ENCODE measurements around the gene STT3B.

The STT3B gene

DNA sequence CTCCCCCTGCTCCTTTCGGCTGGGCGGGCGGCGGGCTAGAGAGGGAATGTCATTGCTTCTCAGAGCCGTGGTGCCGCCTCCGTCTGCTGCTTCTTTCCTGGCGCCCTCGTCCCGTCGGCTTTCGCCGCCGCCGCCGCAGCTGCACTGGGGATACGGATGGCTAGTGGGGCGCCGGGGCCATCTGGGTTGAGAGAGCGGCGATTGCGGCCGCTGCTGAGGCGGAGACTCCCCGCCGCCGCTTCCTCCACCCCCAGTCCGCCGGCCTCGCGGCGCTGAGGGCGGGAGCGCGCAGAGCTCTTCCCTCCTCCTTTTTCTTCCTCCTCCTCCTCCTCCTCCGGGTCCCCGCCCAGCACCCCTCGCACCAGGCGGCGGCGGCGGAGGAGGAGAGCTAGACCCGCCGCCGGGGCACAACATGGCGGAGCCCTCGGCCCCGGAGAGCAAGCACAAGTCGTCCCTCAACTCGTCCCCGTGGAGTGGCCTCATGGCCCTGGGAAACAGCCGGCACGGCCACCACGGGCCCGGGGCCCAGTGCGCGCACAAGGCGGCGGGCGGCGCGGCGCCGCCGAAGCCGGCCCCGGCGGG, at the start of gene STT3B:
STT3B (plus strand) TSS at position 339 of the 582 bp plus-strand sequence; CDS start at position 413, 74 bp downstream.
- Histone ChIP-seq H3K9me3 (ENCODE audit: control insufficient read depth, insufficient read depth, low read length) (no peaks in the 10 kb centered on the region), H3K9ac (ENCODE audit: low read depth, low read length) (peak within 1 kb of the TSS; percentile 99), H3K27me3 (ENCODE audit: control insufficient read depth, insufficient read depth, low read length) (no peaks in the 10 kb centered on the region), H3K4me1 (ENCODE audit: control insufficient read depth, insufficient read depth, low read length) (peaks cover 36% of the 10 kb centered on the region), H3K36me3 (ENCODE audit: control insufficient read depth, insufficient read depth, low read length) (no peaks in the 10 kb centered on the region), H3K27ac (ENCODE audit: low read depth, low read length) (peak within 1 kb of the TSS; percentile 100), H3K4me3 (ENCODE audit: low read depth, low read length) (peak within 1 kb of the TSS; percentile 99)

DNA sequence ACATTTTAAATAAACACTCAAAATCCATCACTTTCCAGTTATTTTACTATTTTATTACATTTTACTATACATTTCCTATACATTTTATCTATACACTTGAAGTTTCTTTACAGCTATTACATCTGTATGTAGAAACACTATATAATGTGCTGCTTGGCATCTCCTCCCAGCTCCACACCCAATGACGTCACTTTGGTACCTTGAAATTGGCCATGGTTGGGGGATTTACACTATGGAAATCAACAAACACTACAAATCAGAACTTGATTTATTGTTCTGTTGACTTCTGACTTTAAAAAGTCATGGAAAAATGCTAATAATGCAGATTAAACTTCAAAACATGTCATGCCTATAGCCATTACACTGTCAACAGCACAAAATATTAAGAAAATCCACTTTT, 48.9 kb upstream of the STT3B start:
- H3K36me3 ChIP-seq (ENCODE audit: control insufficient read depth, insufficient read depth, low read length) = no peaks in the 10 kb centered on the region
- no peak overlapping the region for H3K27ac ChIP-seq (ENCODE audit: low read depth, low read length)
- H3K9me3 ChIP-seq (ENCODE audit: control insufficient read depth, insufficient read depth, low read length) = no peaks in the 10 kb centered on the region
- H3K9ac ChIP-seq (ENCODE audit: low read depth, low read length) = no peak overlapping the region
- H3K27me3 ChIP-seq (ENCODE audit: control insufficient read depth, insufficient read depth, low read length) = no peaks in the 10 kb centered on the region
- H3K4me3 ChIP-seq (ENCODE audit: low read depth, low read length) = no peak overlapping the region
- no peaks in the 10 kb centered on the region; the same call in 1 of the 2 replicates for H3K4me1 ChIP-seq (ENCODE audit: control insufficient read depth, insufficient read depth, low read length)

DNA sequence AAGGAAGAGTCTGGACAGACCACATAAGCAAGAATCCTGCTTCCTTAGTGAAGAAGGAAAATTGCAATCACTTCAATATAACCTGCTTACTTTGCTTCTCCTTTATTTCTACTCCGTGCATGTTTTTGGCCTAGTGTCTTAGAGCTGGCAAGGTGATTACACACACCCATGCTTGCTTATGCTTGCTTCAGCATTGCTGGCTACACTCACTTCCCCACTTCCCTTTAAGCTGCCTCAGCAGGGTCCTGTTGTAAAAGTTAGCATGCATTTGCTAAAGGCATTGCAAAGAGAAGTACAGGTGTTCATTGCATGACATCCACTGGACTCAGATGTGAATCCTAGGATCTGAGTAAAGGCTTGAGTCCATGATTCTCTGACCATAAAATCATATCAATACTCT, 47.5 kb upstream of the STT3B start:
- H3K27me3 ChIP-seq (ENCODE audit: control insufficient read depth, insufficient read depth, low read length) = no peaks in the 10 kb centered on the region
- no peak overlapping the region for H3K9ac ChIP-seq (ENCODE audit: low read depth, low read length)
- H3K9me3 ChIP-seq (ENCODE audit: control insufficient read depth, insufficient read depth, low read length) = no peaks in the 10 kb centered on the region
- no peak overlapping the region for H3K4me3 ChIP-seq (ENCODE audit: low read depth, low read length)
- no peaks in the 10 kb centered on the region; the same call in 1 of the 2 replicates for H3K4me1 ChIP-seq (ENCODE audit: control insufficient read depth, insufficient read depth, low read length)
- no peaks in the 10 kb centered on the region for H3K36me3 ChIP-seq (ENCODE audit: control insufficient read depth, insufficient read depth, low read length)
- H3K27ac ChIP-seq (ENCODE audit: low read depth, low read length) = no peak overlapping the region

- no peak overlapping the region for H3K4me3 ChIP-seq (ENCODE audit: low read depth, low read length)
- no peaks in the 10 kb centered on the region for H3K36me3 ChIP-seq (ENCODE audit: control insufficient read depth, insufficient read depth, low read length)
- no peak overlapping the region for H3K27ac ChIP-seq (ENCODE audit: low read depth, low read length)
- H3K4me1 ChIP-seq (ENCODE audit: control insufficient read depth, insufficient read depth, low read length) = no peaks in the 10 kb centered on the region; the same call in 1 of the 2 replicates
- no peaks in the 10 kb centered on the region for H3K27me3 ChIP-seq (ENCODE audit: control insufficient read depth, insufficient read depth, low read length)
- H3K9ac ChIP-seq (ENCODE audit: low read depth, low read length) = no peak overlapping the region
- no peaks in the 10 kb centered on the region for H3K9me3 ChIP-seq (ENCODE audit: control insufficient read depth, insufficient read depth, low read length)
Observed at GRCh38 chr3:31486865-31487533, 45.7 kb upstream of the STT3B start.

DNA sequence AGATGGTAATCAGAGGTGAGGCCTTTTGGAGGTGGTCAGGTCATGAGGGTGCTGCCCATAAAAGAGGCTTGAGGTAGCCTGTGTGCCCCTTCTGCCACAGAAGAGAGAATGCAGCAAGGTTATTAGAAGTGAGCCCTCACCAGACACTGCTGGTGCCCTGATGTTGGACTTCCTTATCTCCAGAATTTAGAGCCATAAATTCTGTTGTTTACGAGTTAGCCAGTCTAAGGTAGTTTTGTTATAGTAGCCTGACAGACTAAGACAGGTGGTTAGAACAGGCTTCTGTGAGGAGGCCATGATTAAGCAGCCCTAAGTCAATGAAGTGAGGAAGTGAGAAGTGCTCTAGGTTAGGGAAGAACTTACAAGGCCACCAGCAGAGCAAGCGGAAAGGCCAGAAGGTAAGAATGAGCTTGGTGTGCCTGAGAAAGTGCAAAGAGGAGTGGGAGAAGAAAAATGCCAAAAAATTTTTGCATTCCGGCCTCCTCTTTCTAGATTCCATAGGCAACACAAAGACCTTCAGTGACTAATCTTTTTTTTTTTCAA, 44.2 kb upstream of the STT3B start:
- no peak overlapping the region for H3K4me3 ChIP-seq (ENCODE audit: low read depth, low read length)
- no peaks in the 10 kb centered on the region for H3K9me3 ChIP-seq (ENCODE audit: control insufficient read depth, insufficient read depth, low read length)
- H3K36me3 ChIP-seq (ENCODE audit: control insufficient read depth, insufficient read depth, low read length) = no peaks in the 10 kb centered on the region
- no peak overlapping the region for H3K27ac ChIP-seq (ENCODE audit: low read depth, low read length)
- no peaks in the 10 kb centered on the region for H3K27me3 ChIP-seq (ENCODE audit: control insufficient read depth, insufficient read depth, low read length)
- H3K4me1 ChIP-seq (ENCODE audit: control insufficient read depth, insufficient read depth, low read length) = no peaks in the 10 kb centered on the region; the same call in 1 of the 2 replicates
- H3K9ac ChIP-seq (ENCODE audit: low read depth, low read length) = no peak overlapping the region

GRCh38 chr3:31490502-31490901, 42.2 kb upstream of the STT3B start:
- Histone ChIP-seq H3K27ac (ENCODE audit: low read depth, low read length) (no peak overlapping the region), H3K27me3 (ENCODE audit: control insufficient read depth, insufficient read depth, low read length) (no peaks in the 10 kb centered on the region), H3K9me3 (ENCODE audit: control insufficient read depth, insufficient read depth, low read length) (no peaks in the 10 kb centered on the region), H3K4me1 (ENCODE audit: control insufficient read depth, insufficient read depth, low read length) (no peaks in the 10 kb centered on the region), H3K9ac (ENCODE audit: low read depth, low read length) (no peak overlapping the region), H3K4me3 (ENCODE audit: low read depth, low read length) (no peak overlapping the region), H3K36me3 (ENCODE audit: control insufficient read depth, insufficient read depth, low read length) (no peaks in the 10 kb centered on the region)

DNA sequence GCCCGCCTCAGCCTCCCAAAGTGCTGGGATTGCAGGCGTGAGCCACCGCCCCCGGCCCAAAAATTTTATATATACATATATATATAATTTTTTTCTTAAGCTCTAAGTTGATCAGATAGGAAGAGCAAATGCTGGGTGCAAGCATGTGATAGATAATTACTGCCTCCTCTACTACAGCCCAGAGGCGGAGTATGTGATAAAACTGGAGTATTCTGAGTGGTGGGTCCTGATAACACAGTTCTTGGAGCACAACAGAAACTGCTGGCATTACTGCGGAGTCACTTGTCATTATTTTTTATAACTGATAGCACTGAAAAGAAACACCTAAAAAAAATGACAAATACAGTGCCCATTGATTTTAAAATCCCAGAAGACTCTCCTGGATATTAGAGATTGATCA, 41.1 kb upstream of the STT3B start:
- Histone ChIP-seq H3K36me3 (ENCODE audit: control insufficient read depth, insufficient read depth, low read length) (no peaks in the 10 kb centered on the region), H3K27ac (ENCODE audit: low read depth, low read length) (no peak overlapping the region)

GRCh38 chr3:31493149-31493548, 39.6 kb upstream of the STT3B start:
- no peak overlapping the region for H3K4me3 ChIP-seq (ENCODE audit: low read depth, low read length)
- H3K27me3 ChIP-seq (ENCODE audit: control insufficient read depth, insufficient read depth, low read length) = no peaks in the 10 kb centered on the region
- H3K27ac ChIP-seq (ENCODE audit: low read depth, low read length) = no peak overlapping the region
- no peaks in the 10 kb centered on the region for H3K4me1 ChIP-seq (ENCODE audit: control insufficient read depth, insufficient read depth, low read length)
- no peaks in the 10 kb centered on the region for H3K9me3 ChIP-seq (ENCODE audit: control insufficient read depth, insufficient read depth, low read length)
- H3K36me3 ChIP-seq (ENCODE audit: control insufficient read depth, insufficient read depth, low read length) = no peaks in the 10 kb centered on the region
- H3K9ac ChIP-seq (ENCODE audit: low read depth, low read length) = no peak overlapping the region

More for the DNA sequence above, 41.1 kb upstream of the STT3B start:
- H3K4me1 ChIP-seq (ENCODE audit: control insufficient read depth, insufficient read depth, low read length) = no peaks in the 10 kb centered on the region
- no peaks in the 10 kb centered on the region for H3K9me3 ChIP-seq (ENCODE audit: control insufficient read depth, insufficient read depth, low read length)
- H3K9ac ChIP-seq (ENCODE audit: low read depth, low read length) = no peak overlapping the region
- H3K4me3 ChIP-seq (ENCODE audit: low read depth, low read length) = no peak overlapping the region
- no peaks in the 10 kb centered on the region for H3K27me3 ChIP-seq (ENCODE audit: control insufficient read depth, insufficient read depth, low read length)

DNA sequence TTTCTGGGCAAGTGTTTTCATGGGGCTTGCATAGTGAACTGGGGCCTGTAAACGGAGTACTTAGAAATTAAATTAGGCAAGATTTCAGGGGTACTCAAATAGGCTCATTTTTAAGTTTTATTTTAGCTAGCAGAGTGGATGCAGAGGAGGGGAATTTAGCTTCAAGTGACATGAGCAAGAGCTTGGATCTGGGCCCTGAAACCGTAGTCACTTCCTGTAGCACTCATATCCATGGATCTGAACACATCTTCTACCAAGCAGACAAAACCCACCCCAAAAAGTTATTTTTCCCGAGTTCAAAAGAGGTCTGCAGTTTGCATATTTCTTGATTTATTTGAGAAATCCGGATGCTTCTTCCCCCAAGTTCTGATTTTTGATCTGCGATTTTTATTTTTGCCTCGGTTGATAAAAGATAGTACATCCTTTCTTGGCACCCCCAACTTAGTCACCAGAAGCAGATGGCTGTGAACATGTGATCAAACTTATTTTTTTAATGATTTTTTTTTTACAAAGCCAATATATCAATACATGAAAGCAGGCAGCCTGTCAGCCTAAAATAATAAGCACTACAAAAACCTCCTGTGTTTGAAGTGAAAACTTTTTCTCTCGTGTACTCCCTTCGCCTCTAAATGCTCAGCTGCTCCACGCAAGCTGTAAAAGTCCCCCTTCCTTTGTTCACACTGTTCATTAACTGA, 36.6 kb upstream of the STT3B start:
- Histone ChIP-seq H3K27ac (ENCODE audit: low read depth, low read length) (no peak overlapping the region), H3K27me3 (ENCODE audit: control insufficient read depth, insufficient read depth, low read length) (no peaks in the 10 kb centered on the region), H3K9ac (ENCODE audit: low read depth, low read length) (no peak overlapping the region), H3K36me3 (ENCODE audit: control insufficient read depth, insufficient read depth, low read length) (no peaks in the 10 kb centered on the region), H3K9me3 (ENCODE audit: control insufficient read depth, insufficient read depth, low read length) (no peaks in the 10 kb centered on the region), H3K4me1 (ENCODE audit: control insufficient read depth, insufficient read depth, low read length) (no peaks in the 10 kb centered on the region), H3K4me3 (ENCODE audit: low read depth, low read length) (no peak overlapping the region)

DNA sequence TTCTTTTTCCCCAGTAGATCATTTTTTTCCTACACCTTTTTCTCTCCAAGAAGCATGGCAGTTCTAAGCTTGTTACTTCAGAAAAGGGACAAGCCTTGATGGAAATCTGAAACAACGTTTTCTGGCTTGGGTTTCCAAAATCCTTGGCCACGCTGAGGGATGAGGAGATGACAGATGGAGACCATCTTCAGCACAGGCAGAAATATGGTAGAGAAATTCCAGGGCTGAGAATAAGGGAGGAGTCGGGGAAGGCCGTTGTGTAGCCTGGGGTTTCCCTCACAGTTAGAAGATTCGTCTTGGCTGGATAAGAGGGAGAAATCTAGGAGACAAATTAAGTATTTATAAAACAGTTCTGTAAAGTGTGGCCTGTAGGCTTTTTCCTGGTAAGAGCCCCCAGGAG, 33.9 kb upstream of the STT3B start:
- no peaks in the 10 kb centered on the region for H3K9me3 ChIP-seq (ENCODE audit: control insufficient read depth, insufficient read depth, low read length)
- no peak overlapping the region for H3K4me3 ChIP-seq (ENCODE audit: low read depth, low read length)
- no peaks in the 10 kb centered on the region for H3K36me3 ChIP-seq (ENCODE audit: control insufficient read depth, insufficient read depth, low read length)

DNA sequence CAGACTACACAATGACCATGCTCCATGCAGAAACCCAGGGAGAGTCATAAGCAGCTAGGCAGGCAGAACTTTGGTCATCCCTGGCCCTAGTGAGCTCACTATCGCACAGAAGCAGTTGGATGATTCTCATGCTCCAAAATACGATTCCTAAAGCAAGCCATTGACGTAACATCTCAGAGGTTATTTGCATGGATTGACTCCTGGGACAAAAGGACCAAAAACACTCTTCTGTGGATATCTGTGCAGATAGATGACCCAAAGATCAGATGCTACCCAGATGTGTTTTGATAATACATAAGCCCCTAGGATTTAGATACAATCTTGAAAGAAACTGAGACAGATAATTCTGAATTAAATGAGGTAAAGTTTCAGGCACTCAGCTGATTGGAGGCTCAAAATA, 33.4 kb upstream of the STT3B start:
- no peaks in the 10 kb centered on the region for H3K36me3 ChIP-seq (ENCODE audit: control insufficient read depth, insufficient read depth, low read length)
- H3K27me3 ChIP-seq (ENCODE audit: control insufficient read depth, insufficient read depth, low read length) = no peaks in the 10 kb centered on the region
- H3K9me3 ChIP-seq (ENCODE audit: control insufficient read depth, insufficient read depth, low read length) = no peaks in the 10 kb centered on the region
- no peak overlapping the region for H3K9ac ChIP-seq (ENCODE audit: low read depth, low read length)
- H3K27ac ChIP-seq (ENCODE audit: low read depth, low read length) = no peak overlapping the region
- no peak overlapping the region for H3K4me3 ChIP-seq (ENCODE audit: low read depth, low read length)
- no peaks in the 10 kb centered on the region for H3K4me1 ChIP-seq (ENCODE audit: control insufficient read depth, insufficient read depth, low read length)

More for the DNA sequence above, 33.9 kb upstream of the STT3B start:
- H3K4me1 ChIP-seq (ENCODE audit: control insufficient read depth, insufficient read depth, low read length) = no peaks in the 10 kb centered on the region
- no peak overlapping the region for H3K9ac ChIP-seq (ENCODE audit: low read depth, low read length)
- H3K27ac ChIP-seq (ENCODE audit: low read depth, low read length) = no peak overlapping the region
- H3K27me3 ChIP-seq (ENCODE audit: control insufficient read depth, insufficient read depth, low read length) = no peaks in the 10 kb centered on the region

Measured in HUES48 (cell line).